Fibroblast of upper back skin (primary cell): ENCODE results near the gene OXLD1.

Experiments used
- DNase-seq: peaks from one replicate; pipeline ENCODE4 v3.0.0-alpha.2; 2013

Gene OXLD1

GRCh38 chr17:81682565-81683207 lies 16.3 kb upstream of the OXLD1 start:
- DNase-seq = peak; percentile 12

DNA sequence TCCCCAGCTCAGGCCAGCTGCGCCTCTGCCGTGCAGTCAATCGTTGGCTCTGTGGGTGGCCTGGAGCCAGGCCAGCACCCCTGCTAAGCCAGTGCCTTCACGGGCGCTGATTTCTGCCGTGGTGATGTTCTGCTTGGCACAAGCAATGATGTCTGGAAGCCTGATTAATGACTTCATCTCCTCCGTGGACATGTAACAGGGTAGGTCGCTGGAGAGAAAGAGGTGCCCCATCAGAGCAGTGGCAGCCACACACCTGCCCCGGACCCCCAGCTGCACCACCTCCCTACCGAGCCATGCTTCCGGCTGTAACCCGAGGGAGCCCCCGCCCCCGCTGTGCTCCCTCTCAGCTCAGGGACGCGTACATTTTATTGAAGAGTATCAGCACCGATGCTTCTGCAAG lies 15.3 kb upstream of the OXLD1 start:
- DNase-seq = no peak

DNA sequence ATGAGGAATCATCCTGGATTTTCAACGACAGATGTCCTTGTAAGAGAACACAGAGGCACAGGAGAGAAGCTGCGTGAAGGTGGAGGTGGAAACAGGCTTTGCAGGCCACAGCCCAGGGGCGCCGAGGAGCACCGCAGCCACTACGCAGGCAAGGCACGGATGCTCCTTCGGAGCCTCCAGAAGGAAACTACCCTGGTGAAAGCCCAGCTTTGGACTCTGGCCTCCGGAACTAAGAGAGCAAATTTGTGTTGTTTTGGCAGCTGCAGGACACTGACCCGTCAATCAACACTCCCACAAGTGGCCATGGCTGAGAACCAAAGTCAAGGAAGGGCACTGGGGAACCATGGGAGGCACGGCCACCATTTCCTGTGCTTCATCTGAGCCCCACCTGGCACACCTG lies 13.7 kb upstream of the OXLD1 start:
- DNase-seq = no peak

- DNase-seq = no peak
These were observed 10.5 kb upstream of the OXLD1 start for GRCh38 chr17:81676906-81677305.

GRCh38 chr17:81675515-81676221 lies 9.3 kb upstream of the OXLD1 start:
- DNase-seq = peak; percentile 25

- no peak for DNase-seq
These were observed 7.3 kb upstream of the OXLD1 start for GRCh38 chr17:81673561-81674258.

DNA sequence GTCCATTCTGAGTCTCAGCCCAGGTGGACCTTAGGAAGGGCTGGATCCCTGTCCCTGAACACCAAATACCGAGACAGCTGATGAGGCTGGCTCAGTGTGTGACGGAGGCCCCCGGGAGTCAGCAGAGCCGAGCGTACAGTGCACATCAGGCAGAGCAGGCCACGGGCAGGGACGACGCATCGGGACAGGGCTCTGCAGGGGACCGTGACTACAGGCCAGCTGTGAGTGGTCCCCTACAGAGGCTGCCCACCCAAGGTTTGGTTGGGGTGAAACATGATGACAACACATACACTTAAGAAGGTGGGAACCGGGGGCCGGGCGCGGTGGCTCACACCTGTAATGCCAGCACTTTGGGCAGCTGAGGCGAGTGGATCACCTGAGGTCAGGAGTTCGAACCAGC lies 6.5 kb upstream of the OXLD1 start:
- no peak for DNase-seq

DNA sequence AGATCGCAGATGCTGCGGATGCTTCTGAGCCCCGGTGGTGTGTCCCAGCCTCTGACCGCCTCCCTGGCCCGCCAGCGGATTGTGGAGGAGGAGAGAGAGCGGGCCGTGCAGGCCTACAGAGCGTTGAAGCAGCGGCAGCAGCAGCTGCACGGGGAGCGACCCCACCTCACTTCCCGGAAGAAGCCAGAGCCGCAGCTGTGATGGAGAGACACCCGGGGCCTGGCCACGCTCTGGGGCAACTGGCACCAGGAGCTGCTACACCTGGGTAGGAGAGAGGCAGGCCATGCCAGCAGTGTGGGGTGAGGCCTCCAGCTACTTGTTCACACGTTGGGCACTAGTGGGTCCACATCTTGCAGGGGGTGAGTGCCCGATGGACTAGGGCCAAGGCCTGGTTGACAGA lies 6.1 kb upstream of the OXLD1 start:
- no peak for DNase-seq

GRCh38 chr17:81667754-81668153 lies 1.3 kb upstream of the OXLD1 start:
- no peak for DNase-seq

GRCh38 chr17:81666092-81666341 lies 388 bp downstream of the OXLD1 start:
- peak; percentile 14 for DNase-seq

GRCh38 chr17:81665205-81666091 lies 957 bp downstream of the OXLD1 start:
- peak; percentile 19 for DNase-seq

- no peak for DNase-seq
These were observed 2.3 kb downstream of the OXLD1 start for GRCh38 chr17:81664051-81664470.

DNA sequence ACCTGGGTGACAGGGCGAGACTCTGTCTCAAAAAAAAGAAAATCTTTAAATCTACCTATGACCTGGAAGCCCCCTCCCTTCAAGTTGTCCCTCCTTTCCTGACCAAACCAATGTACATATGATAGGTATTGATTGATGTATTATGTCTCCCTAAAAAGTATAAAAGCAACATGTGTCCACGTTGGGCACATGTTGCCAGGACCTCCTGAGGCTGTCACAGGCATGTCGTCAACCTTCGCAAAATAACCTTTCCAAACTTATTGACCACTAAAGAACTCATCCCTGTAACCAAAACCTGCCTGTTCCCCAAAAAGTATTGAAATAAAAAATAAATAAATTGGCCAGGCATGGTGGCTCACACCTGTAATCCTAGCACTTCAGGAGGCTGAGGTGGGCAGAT lies 4.4 kb downstream of the OXLD1 start:
- no peak for DNase-seq

GRCh38 chr17:81660441-81660840 lies 6.0 kb downstream of the OXLD1 start:
- DNase-seq = no peak

GRCh38 chr17:81659038-81659437 lies 7.4 kb downstream of the OXLD1 start:
- DNase-seq = no peak

DNA sequence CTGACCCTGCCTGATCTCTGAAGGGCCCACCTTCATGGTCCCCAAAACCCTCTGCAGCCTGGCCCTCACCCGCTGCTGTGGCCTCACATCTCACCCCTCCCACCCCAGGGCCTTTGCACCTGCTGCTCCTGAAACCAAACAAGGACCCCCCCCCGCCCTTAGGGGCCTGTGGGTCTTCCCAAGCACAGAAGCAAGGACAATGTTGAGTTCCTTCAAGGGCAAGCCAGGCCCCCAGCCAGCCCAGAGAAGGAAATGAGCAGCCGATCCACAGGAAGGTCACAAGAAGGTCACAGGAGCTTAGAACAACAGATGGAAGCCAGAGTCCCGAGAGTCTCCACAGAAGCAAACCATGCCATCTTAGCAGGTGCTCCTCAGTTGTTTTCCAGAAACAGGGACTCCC lies 9.6 kb downstream of the OXLD1 start:
- no peak for DNase-seq

GRCh38 chr17:81656118-81656743 lies 10.2 kb downstream of the OXLD1 start, which contains the start of gene PDE6G:
Gene PDE6G, minus strand, starts transcription at chr17:81656542. Its CDS starts 3,237 bp downstream, at chr17:81653305.
- no peak for DNase-seq

DNA sequence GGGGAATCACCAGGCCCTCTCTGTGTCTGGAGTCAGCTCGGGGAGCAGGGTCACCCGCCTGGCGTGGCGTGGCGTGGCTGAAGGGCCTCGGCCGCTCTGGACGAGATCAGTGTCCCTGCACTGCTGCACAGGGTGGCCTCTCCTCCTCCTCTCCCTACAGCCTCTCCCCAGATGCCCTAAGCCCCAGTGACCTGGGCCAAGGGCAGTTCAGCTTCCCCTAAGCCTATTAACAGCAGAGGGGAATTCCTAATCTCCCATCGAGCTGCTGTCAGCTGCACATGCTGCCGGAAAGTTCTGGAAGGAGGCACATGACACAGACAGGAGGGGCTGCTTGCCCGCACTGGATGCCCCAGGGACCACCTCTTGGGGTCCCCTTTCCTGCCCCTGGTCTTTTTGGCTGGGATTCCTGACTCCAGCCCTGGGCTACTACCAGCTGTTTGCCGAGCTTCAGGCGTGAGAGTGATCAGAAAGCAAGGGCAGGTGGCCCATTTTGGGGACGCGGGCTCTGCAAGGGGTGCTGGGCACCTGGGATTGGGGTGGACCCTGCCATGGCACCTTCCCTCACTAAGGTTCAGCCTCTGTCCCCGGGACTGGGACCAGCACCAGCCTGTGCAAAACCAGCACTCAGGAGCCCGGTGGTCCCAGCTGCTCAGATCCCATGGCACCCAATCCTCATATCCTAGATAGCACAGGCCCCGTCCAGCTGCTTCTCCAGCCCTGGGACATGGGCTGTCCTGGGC lies 10.9 kb downstream of the OXLD1 start:
- no peak for DNase-seq

DNA sequence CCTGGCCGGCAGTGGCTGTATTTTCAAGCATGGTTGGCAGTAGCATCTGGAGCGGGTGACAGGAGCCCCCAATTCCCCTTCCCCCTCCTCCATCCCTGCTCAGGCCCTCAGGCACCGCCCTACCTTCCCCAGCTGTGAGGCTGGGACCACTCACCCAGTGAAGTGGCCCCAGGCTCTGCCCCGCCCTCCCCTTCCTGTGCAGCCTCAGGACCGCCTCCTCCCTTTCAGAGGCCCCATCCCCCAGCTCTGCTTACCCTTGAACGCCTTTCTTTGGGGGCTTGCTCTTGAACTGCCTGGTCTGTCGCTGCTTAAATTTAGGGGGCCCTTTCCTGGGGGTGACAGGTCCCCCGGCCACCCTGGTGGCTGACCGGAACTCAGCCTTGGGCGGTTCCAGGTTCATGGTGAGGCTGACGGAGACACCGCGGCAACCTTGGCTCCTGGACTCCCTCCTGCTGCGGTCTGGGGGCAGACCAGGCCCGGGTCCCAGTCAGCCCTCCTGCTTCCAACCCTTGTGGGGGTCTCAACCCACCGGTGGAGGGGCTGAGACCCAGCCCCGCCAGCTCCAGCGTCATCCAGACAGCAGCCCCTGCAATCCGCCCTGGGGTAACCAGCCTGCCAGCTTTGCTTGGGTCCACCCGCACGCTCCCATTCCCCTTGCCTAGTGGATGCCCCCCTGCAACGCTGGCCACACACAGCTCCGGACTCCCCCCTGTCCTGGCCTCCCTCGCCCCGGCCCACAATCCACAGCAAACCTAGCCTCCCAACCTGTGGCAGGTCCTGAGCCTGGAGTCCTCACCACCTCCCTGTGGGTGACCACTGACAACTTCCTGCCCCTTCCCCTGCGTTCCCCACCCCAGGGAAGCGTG lies 13.3 kb downstream of the OXLD1 start:
- DNase-seq = no peak

DNA sequence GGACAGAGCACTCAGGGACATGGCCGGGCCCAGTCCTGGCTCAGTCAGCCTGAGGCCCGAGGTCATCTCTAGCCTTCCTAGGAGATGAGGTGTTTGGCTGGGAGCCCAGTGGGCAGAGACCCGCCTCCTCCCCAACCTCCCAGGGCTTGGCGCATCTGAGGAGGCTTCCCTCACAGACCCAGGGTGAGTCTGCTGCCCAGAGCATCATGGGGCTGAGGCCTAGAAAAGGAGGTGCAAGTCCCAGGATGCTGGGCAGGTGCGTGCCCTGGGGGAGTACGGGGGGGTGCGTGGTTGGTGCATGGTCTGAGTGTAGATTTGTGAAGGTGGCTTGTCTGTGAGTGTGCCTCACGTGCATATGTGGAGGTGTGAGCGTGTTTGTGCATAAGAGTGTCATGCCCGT lies 14.7 kb downstream of the OXLD1 start:
- peak; percentile 82 for DNase-seq

DNA sequence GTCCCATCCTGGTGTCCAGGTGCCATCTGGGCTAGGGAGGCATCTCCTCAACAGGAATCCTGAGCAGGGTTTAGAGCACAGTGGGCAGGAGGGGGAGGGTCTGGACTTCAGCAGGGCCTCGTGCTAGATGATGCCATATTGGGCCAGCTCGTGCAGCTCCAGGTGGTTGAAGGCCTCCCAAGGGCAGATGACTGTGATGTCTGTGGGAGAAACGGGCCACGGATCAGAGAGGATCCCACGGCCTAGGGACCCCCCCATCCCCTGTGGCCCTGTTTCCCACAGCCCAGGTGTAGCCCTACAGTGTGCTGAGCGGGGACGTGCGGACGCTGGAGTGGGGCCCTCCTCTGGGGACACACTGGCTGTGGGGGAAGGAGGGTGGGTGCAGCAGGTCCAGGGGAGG lies 15.5 kb downstream of the OXLD1 start:
- DNase-seq = no peak
